Measurements from ENCODE around the gene SPNS1. TPM values are rescaled to one million over a fixed set of nuclear protein-coding genes. Genes with fewer than 3 reads are reported as not detected.

The SPNS1 gene
- total and polyA plus RNA-seq, 2 of the 8 experiments (the other 6 are each of a cell fraction or from before 2014, with no cell fraction given) = 48.8 to 66.9 TPM

GRCh38 chr16:28964072-28964471 lies 10.5 kb upstream of the SPNS1 start (continued):
- no peak for TF ChIP-seq HDAC6 (IDR thresholded peaks at IDR 0.05; ENCODE audit: low read depth, low read length)
- TF ChIP-seq POU5F1 (IDR thresholded peaks at IDR 0.05; ENCODE audit: low read depth, low read length) = no peak

Measured in H1 (cell line).